Spleen (tissue), 11 donors: Measurements from ENCODE around the gene EPHA4. TPM values are rescaled to one million over a fixed set of nuclear protein-coding genes. Genes with fewer than 3 reads are reported as not detected.
A peak's percentile ranks its signal among the peaks of the same experiment; 100 is the strongest.

Experiments
- DNase-seq: peaks from one replicate; pipeline ENCODE4 v3.0.0-alpha.2; 2020
- H3K27ac ChIP-seq, 8 donors: fragments of 200-600 bp; sonication (generic) in 7 of 8; 1 replicate in 4 of 8; 2 replicates in 4 of 8; pipeline versions ENCODE4 v1.5.0 to v1.8.0; 2016 to 2021; ENCODE audit warnings: inconsistent platforms in 4 of 8, mild to moderate bottlenecking in 4 of 8, moderate library complexity in 1 of 8
- H3K27me3 ChIP-seq, 7 donors: fragments of 200-600 bp; sonication (generic) in 6 of 7; replicated peaks in 1 of 7; 1 replicate in 4 of 7; 2 replicates in 3 of 7; pipeline versions ENCODE4 v1.5.0 to v1.8.0; 2016 to 2021; ENCODE audit warnings: inconsistent platforms in 3 of 7, mild to moderate bottlenecking in 1 of 7
- H3K36me3 ChIP-seq, 6 donors: fragments of 200-600 bp; sonication (generic) in 5 of 6; 1 replicate in 4 of 6; 2 replicates in 2 of 6; pipeline versions ENCODE4 v1.5.0 to v1.8.0; 2016 to 2021; ENCODE audit warnings: inconsistent platforms in 2 of 6
- H3K4me1 ChIP-seq, 6 donors: fragments of 200-600 bp; sonication (generic) in 5 of 6; 1 replicate in 3 of 6; 2 replicates in 3 of 6; pipeline versions ENCODE4 v1.5.0 to v1.8.0; 2016 to 2021; ENCODE audit warnings: inconsistent platforms in 3 of 6
- H3K4me3 ChIP-seq, 8 donors: fragments of 200-600 bp; sonication (generic) in 7 of 8; 1 replicate in 4 of 8; 2 replicates in 4 of 8; pipeline versions ENCODE4 v1.5.0 to v1.8.0; 2016 to 2021; ENCODE audit warnings: inconsistent platforms in 4 of 8, mild to moderate bottlenecking in 4 of 8, moderate library complexity in 2 of 8
- H3K9me3 ChIP-seq, 8 donors: fragments of 200-600 bp; sonication (generic) in 7 of 8; 1 replicate in 4 of 8; 2 replicates in 4 of 8; pipeline versions ENCODE4 v1.5.0 to v1.8.0; 2016 to 2021; ENCODE audit warnings: inconsistent platforms in 4 of 8
- CTCF ChIP-seq, 11 experiments: fragments of 200-600 bp in 7 of 11; fragments of 450-650 bp in 4 of 11; sonication (generic) in 4 of 11; IDR thresholded peaks in 8 of 11; conservative IDR thresholded peaks in 3 of 11; 1 replicate in 7 of 11; 2 replicates in 4 of 11; pipeline versions ENCODE4 v1.4.0 to v1.8.0; 2016 to 2021; ENCODE audit warnings: antibody characterized with exemption in 11 of 11, inconsistent platforms in 4 of 11, mild to moderate bottlenecking in 1 of 11
- POLR2A ChIP-seq, 3 donors: fragments of 450-650 bp; IDR thresholded peaks; one replicate each; pipeline ENCODE4 v1.5.1; 2017; ENCODE audit warnings: antibody characterized with exemption in 3 of 3, mild to moderate bottlenecking in 1 of 3
- POLR2AphosphoS5 ChIP-seq, 3 donors: sonication (generic); formaldehyde crosslinking; IDR thresholded peaks; one replicate each; pipeline ENCODE4 v1.5.1; 2017; ENCODE audit warnings: antibody characterized with exemption in 3 of 3
- WGBS, 5 donors: extraction: QIAGEN DNeasy Blood & Tissue Kit in 3 of 5; methylation state at CpG; one replicate each; pipeline versions ENCODE4 v1.1.5 to v1.1.7; 2013 to 2018; 5-methylcytosine and 5-hydroxymethylcytosine counted together
- intact Hi-C: fragments of 100-400 bp; cut with DNase I; formaldehyde crosslinking; loops from one replicate; pipeline ENCODE4 v1.15.0; 2023; ENCODE audit warnings: low total_unique reads
- polyA plus RNA-seq, 3 donors: library from polyadenylated mRNA; stranded (reverse); fragments of 200-250 nt; gene quantifications; one replicate each; pipeline ENCODE4 v1.2.1, GENCODE V29; 2013
- total RNA-seq, 7 donors: library from RNA; depleted of rRNA in 3 of 7; stranded (reverse); fragments of >200 nt in 3 of 7; fragmentation: NEBNext Ultra II Directional in 4 of 7; extraction: Animal tissue kit (Norgen Biotek cat#: 25700) in 4 of 7; gene quantifications; one replicate each; pipeline versions ENCODE4 v1.1.0 to v1.2.1, GENCODE V29; 2016 to 2021
- donor health status: healthy with polysubstance abuse.
- donor health status: DM: no; HTN: no; CAD: no; lungs with moderate emphysema.
- donor health status: DM: no; HTN: no; CAD: no.
- donor health status: Bipolar disorder and iron deficiency.
- donor health status: healthy.
- donor health status: DM: no; HTN: no; CAD: no.
- donor health status: DM: yes; HTN: yes; CAD: no.

The EPHA4 gene
- total and polyA plus RNA-seq, 10 donors: 0.80 to 21.0 (median 14.0) TPM

- DNase-seq: no peak
- peaks cover 0 to 30% (median 16%) of the 10 kb centered on the region in 6 donors for H3K4me1 ChIP-seq
- no peaks in the 10 kb centered on the region for H3K9me3 ChIP-seq
- H3K4me3 ChIP-seq: peak overlapping the region in 1 of 8 donors; percentile 14
- H3K27me3 ChIP-seq: no peaks in the 10 kb centered on the region
- TF ChIP-seq CTCF (IDR thresholded peaks at IDR 0.05 in 8 of 11, conservative IDR thresholded peaks at IDR 0.05 in 3 of 11): no peak
- no peak for TF ChIP-seq POLR2A (IDR thresholded peaks at IDR 0.05)
- no peak for TF ChIP-seq POLR2AphosphoS5 (IDR thresholded peaks at IDR 0.05)
- peak overlapping the region in 1 of 8 donors; percentile 15 for H3K27ac ChIP-seq
- no peaks in the 10 kb centered on the region for H3K36me3 ChIP-seq
- intact Hi-C loops: no loop called here
- 37 to 53% (median 46%) methylated on average over 4 of the region's 4 CpGs for WGBS, 5 donors
These were observed 17.2 kb downstream of the EPHA4 start for GRCh38 chr2:221554769-221555493.

DNA sequence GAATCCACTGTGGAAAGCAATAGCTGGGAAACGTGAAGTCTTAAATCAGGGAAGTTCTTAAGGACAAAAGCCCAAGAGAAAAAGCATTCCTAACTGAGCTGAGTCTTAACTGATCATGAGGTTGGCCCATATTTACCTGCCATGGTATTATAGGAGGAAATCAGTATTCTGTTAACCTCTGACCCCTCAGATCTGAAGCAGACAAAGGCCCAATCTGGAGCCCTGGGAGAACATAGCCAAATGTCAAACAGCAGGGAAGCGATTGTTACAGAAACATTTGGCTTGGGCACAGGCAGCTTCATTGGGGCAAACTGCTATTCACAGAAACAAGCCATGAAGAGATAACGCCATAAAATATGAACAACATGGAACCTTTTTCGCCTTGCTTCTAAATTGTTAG lies 18.8 kb downstream of the EPHA4 start:
- no peak for TF ChIP-seq CTCF (IDR thresholded peaks at IDR 0.05 in 8 of 11, conservative IDR thresholded peaks at IDR 0.05 in 3 of 11)
- no peak for TF ChIP-seq POLR2A (IDR thresholded peaks at IDR 0.05)
- no peak for TF ChIP-seq POLR2AphosphoS5 (IDR thresholded peaks at IDR 0.05)

DNA sequence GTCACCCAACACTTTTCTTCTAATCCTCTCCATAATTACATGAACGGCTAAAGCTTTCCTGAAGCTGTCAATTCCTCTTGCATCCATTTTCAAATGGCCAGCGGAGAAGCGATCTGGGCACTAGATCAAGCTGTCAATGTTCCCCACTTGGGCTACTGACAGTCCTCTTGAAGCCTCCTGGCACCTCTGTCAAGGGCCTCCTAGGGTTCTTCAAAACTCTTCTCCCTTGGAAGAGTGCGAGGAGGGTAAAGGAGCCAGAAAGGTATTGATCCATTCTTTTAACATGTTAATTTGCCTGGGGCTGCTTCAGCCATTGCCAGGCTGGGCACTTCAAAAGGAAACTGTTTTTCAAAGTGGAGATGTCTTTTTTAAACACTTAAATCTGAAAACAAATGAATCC lies 19.8 kb downstream of the EPHA4 start:
- H3K27ac ChIP-seq: no peak overlapping the region
- no peaks in the 10 kb centered on the region for H3K27me3 ChIP-seq
- H3K4me3 ChIP-seq: no peak overlapping the region
- no peaks in the 10 kb centered on the region for H3K36me3 ChIP-seq
- TF ChIP-seq POLR2A (IDR thresholded peaks at IDR 0.05): no peak
- TF ChIP-seq CTCF (IDR thresholded peaks at IDR 0.05 in 8 of 11, conservative IDR thresholded peaks at IDR 0.05 in 3 of 11): no peak
- TF ChIP-seq POLR2AphosphoS5 (IDR thresholded peaks at IDR 0.05): no peak
- peaks cover 0 to 20% (median 11%) of the 10 kb centered on the region in 6 donors for H3K4me1 ChIP-seq
- DNase-seq: no peak
- WGBS, 5 donors: 92 to 97% (median 95%) methylated on average over 4 of the region's 4 CpGs
- H3K9me3 ChIP-seq: no peaks in the 10 kb centered on the region
- intact Hi-C loops: no loop called here

More for the DNA sequence above, 18.8 kb downstream of the EPHA4 start:
- WGBS, 5 donors: 86 to 95% (median 92%) methylated on average over 4 of the region's 4 CpGs
- H3K9me3 ChIP-seq: no peaks in the 10 kb centered on the region
- no peak for DNase-seq
- no peak overlapping the region for H3K4me3 ChIP-seq
- intact Hi-C loops: no loop called here
- peaks cover 0 to 20% (median 11%) of the 10 kb centered on the region in 6 donors for H3K4me1 ChIP-seq
- H3K27me3 ChIP-seq: no peaks in the 10 kb centered on the region
- H3K36me3 ChIP-seq: no peaks in the 10 kb centered on the region
- H3K27ac ChIP-seq: no peak overlapping the region

GRCh38 chr2:221551864-221552263 lies 20.2 kb downstream of the EPHA4 start:
- H3K9me3 ChIP-seq: no peaks in the 10 kb centered on the region
- intact Hi-C loops: no loop called here
- no peak for TF ChIP-seq CTCF (IDR thresholded peaks at IDR 0.05 in 8 of 11, conservative IDR thresholded peaks at IDR 0.05 in 3 of 11)
- no peak for TF ChIP-seq POLR2AphosphoS5 (IDR thresholded peaks at IDR 0.05)
- no peak for TF ChIP-seq POLR2A (IDR thresholded peaks at IDR 0.05)
- H3K27me3 ChIP-seq: no peaks in the 10 kb centered on the region
- peaks cover 0 to 20% (median 11%) of the 10 kb centered on the region in 6 donors for H3K4me1 ChIP-seq
- no peak overlapping the region for H3K4me3 ChIP-seq
- no peak overlapping the region for H3K27ac ChIP-seq
- WGBS, 5 donors: 80 to 100% (median 88%) methylated on average over 1 of the region's 1 CpG
- DNase-seq: no peak
- no peaks in the 10 kb centered on the region for H3K36me3 ChIP-seq
